ENCODE data around the gene CORO6.

DNA sequence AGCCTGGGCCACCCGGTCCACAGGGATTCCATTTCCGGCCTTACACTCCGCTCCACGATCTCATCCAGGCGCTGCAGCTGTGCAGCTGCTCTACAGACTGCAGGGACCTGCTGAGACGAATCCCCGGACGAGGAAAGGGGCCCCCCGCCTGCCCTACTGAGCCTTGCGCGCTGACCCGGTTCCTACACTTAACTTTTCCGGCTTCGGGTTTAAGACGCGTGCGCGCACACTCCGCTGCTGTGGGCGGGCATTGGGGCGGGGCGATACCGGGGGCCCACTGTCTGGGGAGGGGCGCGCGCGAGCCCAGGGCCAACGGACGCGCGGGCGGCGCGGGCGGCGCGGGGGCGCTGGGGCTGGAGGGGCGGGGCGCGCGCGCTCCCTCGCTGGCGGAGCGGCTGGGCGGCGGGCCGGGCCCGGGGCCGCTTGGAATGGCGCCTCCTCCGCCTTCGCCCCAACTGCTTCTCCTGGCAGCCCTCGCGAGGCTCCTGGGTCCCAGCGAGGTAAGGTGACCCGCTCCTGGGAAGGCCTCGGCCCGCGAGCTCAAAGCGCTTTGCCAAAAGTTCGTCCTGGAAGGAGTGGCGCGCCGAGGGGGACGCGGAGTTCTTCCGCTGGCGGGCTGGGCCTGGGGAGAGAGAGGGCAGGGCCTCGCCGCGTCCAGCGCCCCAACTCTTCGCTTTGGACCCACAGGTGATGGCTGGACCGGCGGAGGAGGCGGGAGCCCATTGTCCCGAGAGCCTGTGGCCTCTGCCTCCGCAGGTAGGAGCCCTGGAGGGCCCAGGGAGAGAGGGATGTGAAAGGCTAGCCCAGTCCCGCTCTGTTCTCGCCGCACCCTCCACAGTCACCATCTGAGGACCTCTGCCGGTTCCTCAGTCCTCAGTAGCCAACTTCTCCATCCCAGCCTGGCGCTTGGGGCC lies 54.1 kb downstream of the CORO6 start, which contains the start of gene TP53I13:
- TF ChIP-seq POLR2AphosphoS2 (conservative IDR thresholded peaks at IDR 0.05; ENCODE audit: low read length) (no peak), EP300 (IDR thresholded peaks at IDR 0.05) (no peak), JUN (IDR thresholded peaks at IDR 0.05) (peak in 1 of 2 experiments; percentile 86; a peak in 4 of 5 replicates), POLR2A (IDR thresholded peaks at IDR 0.05; ENCODE audit: low read length) (peak; percentile 81), RARB (CRISPR knock-in tag; IDR thresholded peaks at IDR 0.05) (no peak)
- TF ChIP-seq, protein P1, sequence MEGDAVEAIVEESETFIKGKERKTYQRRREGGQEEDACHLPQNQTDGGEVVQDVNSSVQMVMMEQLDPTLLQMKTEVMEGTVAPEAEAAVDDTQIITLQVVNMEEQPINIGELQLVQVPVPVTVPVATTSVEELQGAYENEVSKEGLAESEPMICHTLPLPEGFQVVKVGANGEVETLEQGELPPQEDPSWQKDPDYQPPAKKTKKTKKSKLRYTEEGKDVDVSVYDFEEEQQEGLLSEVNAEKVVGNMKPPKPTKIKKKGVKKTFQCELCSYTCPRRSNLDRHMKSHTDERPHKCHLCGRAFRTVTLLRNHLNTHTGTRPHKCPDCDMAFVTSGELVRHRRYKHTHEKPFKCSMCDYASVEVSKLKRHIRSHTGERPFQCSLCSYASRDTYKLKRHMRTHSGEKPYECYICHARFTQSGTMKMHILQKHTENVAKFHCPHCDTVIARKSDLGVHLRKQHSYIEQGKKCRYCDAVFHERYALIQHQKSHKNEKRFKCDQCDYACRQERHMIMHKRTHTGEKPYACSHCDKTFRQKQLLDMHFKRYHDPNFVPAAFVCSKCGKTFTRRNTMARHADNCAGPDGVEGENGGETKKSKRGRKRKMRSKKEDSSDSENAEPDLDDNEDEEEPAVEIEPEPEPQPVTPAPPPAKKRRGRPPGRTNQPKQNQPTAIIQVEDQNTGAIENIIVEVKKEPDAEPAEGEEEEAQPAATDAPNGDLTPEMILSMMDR (IDR thresholded peaks at IDR 0.05), result no peak
- TF ChIP-seq, protein P2, sequence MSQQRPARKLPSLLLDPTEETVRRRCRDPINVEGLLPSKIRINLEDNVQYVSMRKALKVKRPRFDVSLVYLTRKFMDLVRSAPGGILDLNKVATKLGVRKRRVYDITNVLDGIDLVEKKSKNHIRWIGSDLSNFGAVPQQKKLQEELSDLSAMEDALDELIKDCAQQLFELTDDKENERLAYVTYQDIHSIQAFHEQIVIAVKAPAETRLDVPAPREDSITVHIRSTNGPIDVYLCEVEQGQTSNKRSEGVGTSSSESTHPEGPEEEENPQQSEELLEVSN (IDR thresholded peaks at IDR 0.05; ENCODE audit: borderline replicate concordance, low read depth), result peak; percentile 24; the same call in 1 of the 2 replicates

All from A549 (cell line).